ENCODE results near the gene HCK. TPM values are rescaled to one million over a fixed set of nuclear protein-coding genes. Genes with fewer than 3 reads are reported as not detected.
A peak's percentile ranks its signal among the peaks of the same experiment; 100 is the strongest.

The HCK gene
- total RNA-seq, 1 donor from 2014 or later, result 4.9 TPM

GRCh38 chr20:32078791-32079190 is 26.7 kb downstream of the HCK start:
- intact Hi-C loops (cut with DNase I), result no loop called here
- no peak for ATAC-seq (ENCODE audit: poor library complexity)
- no peak for DNase-seq

- ATAC-seq (ENCODE audit: poor library complexity) (no peak), DNase-seq (no peak)
- intact Hi-C loops (cut with DNase I), result loop anchor here (10.0 kb wide), 1 partner anchor 225 kb away; no protein-coding TSS in a partner anchor
Measured at GRCh38 chr20:32079655-32080109, 27.6 kb downstream of the HCK start.

- intact Hi-C loops (cut with DNase I), result loop anchor here (10.0 kb wide), 1 partner anchor 226 kb away; no protein-coding TSS in a partner anchor
- ATAC-seq (ENCODE audit: poor library complexity) (no peak), DNase-seq (no peak)
Measured at GRCh38 chr20:32080783-32081182, 28.7 kb downstream of the HCK start.

- no peak for ATAC-seq (ENCODE audit: poor library complexity)
- intact Hi-C loops (cut with DNase I), result loop anchor here (10.0 kb wide), 1 partner anchor 229 kb away; no protein-coding TSS in a partner anchor
- DNase-seq, result no peak
Measured at GRCh38 chr20:32083469-32083868, 31.4 kb downstream of the HCK start.

GRCh38 chr20:32087070-32087469 is 35.0 kb downstream of the HCK start:
- DNase-seq, result no peak

GRCh38 chr20:32088759-32089158 is 36.7 kb downstream of the HCK start:
- intact Hi-C loops (cut with DNase I), result loop anchor here (10.0 kb wide), 1 partner anchor 234 kb away; no protein-coding TSS in a partner anchor
- DNase-seq, result no peak
- ATAC-seq (ENCODE audit: poor library complexity), result no peak

More at GRCh38 chr20:32087070-32087469, 35.0 kb downstream of the HCK start:
- no peak for ATAC-seq (ENCODE audit: poor library complexity)
- intact Hi-C loops (cut with DNase I), result loop anchor here (10.0 kb wide), 1 partner anchor 232 kb away; no protein-coding TSS in a partner anchor

GRCh38 chr20:32089637-32090362 is 37.8 kb downstream of the HCK start:
- intact Hi-C loops (cut with DNase I), result loop anchor here (10.0 kb wide), 1 partner anchor 235 kb away; no protein-coding TSS in a partner anchor
- no peak for ATAC-seq (ENCODE audit: poor library complexity)
- DNase-seq, result no peak

GRCh38 chr20:32091888-32092346 is 39.9 kb downstream of the HCK start:
- peak; percentile 85 for DNase-seq
- ATAC-seq (ENCODE audit: poor library complexity), result peak; percentile 85
- intact Hi-C loops (cut with DNase I), result no loop called here

GRCh38 chr20:32098786-32099185 is 46.7 kb downstream of the HCK start:
- ATAC-seq (ENCODE audit: poor library complexity) (no peak), DNase-seq (no peak)
- intact Hi-C loops (cut with DNase I), result no loop called here

GRCh38 chr20:32108814-32109391 is 56.9 kb downstream of the HCK start:
- DNase-seq, result no peak
- intact Hi-C loops (cut with DNase I), result no loop called here
- ATAC-seq (ENCODE audit: poor library complexity), result no peak

GRCh38 chr20:32109392-32110172 is 57.5 kb downstream of the HCK start, which contains the start of gene TM9SF4:
Gene TM9SF4 (plus strand): TSS chr20:32109714. CDS start chr20:32109741, 27 bp downstream.
- peak; percentile 97 for ATAC-seq (ENCODE audit: poor library complexity)
- intact Hi-C loops (cut with DNase I), result no loop called here
- DNase-seq, result peak; percentile 93

- ATAC-seq (ENCODE audit: poor library complexity) (no peak), DNase-seq (no peak)
- intact Hi-C loops (cut with DNase I), result no loop called here
Measured at GRCh38 chr20:32110173-32110704, 58.2 kb downstream of the HCK start.

GRCh38 chr20:32110727-32111126 is 58.7 kb downstream of the HCK start:
- intact Hi-C loops (cut with DNase I), result no loop called here
- no peak for ATAC-seq (ENCODE audit: poor library complexity)
- DNase-seq, result no peak

- DNase-seq (no peak), ATAC-seq (ENCODE audit: poor library complexity) (no peak)
- intact Hi-C loops (cut with DNase I), result no loop called here
Measured at GRCh38 chr20:32111156-32111686, 59.2 kb downstream of the HCK start.

GRCh38 chr20:32111753-32112152 is 59.7 kb downstream of the HCK start:
- no peak for ATAC-seq (ENCODE audit: poor library complexity)
- intact Hi-C loops (cut with DNase I), result no loop called here
- DNase-seq, result no peak

- DNase-seq (peak; percentile 51), ATAC-seq (ENCODE audit: poor library complexity) (no peak)
- intact Hi-C loops (cut with DNase I), result no loop called here
Measured at GRCh38 chr20:32112841-32113240, 60.8 kb downstream of the HCK start.

- ATAC-seq (ENCODE audit: poor library complexity), result no peak
- no peak for DNase-seq
- intact Hi-C loops (cut with DNase I), result no loop called here
Measured at GRCh38 chr20:32113591-32114260, 61.7 kb downstream of the HCK start.
